IMR-90 (cell line): ENCODE data around the gene CLSTN3. TPM values are rescaled to one million over a fixed set of nuclear protein-coding genes. Genes with fewer than 3 reads are reported as not detected.

Source experiments
- ATAC-seq: fragments of 200-7000 bp; cut with Tn5 transposase; 2 replicates; pipeline ENCODE4 v1.9.1; 2020; ENCODE audit warnings: low read depth, mild to moderate bottlenecking, moderate library complexity
- BruUV-seq: library from RNA; stranded (reverse); fragments of 400-500 nt; replicated peaks from 2 replicates; lab custom pipeline; 2021; lab: Mats Ljungman, UMichigan
- CTCF ChIA-PET: fragments of 300-600 bp; formaldehyde crosslinking; extraction: SDS; loops from one replicate; lab custom pipeline; 2021; ENCODE audit warnings: antibody characterized with exemption; lab: Yijun Ruan, JAX
- POLR2A ChIA-PET: fragments of 300-600 bp; sonication (Branson Sonifier 250); formaldehyde crosslinking; loops from one replicate; lab custom pipeline; 2022; ENCODE audit warnings: antibody characterized with exemption; ENCODE audit not compliant: unreplicated experiment; lab: Charles Lee
- DNase-seq: peaks from one replicate; pipeline ENCODE4 v3.0.0; 2013
- H2AFZ ChIP-seq: replicated peaks from 2 replicates; pipeline ENCODE3; 2013; ENCODE audit warnings: low read length, mild to moderate bottlenecking; ENCODE audit not compliant: poor library complexity
- H2AK5ac ChIP-seq: 2 replicates; pipeline ENCODE4 v1.6.1; 2013; ENCODE audit warnings: low read depth, low read length, inconsistent platforms
- H2AK9ac ChIP-seq: replicated peaks from 2 replicates; pipeline ENCODE3; 2013; ENCODE audit warnings: mild to moderate bottlenecking, low read depth, low read length, moderate library complexity; ENCODE audit not compliant: poor library complexity
- H2BK120ac ChIP-seq: 2 replicates; pipeline ENCODE4 v1.6.1; 2013; ENCODE audit warnings: low read depth, low read length, inconsistent platforms
- H2BK15ac ChIP-seq: 3 replicates; pipeline ENCODE4 v1.6.1; 2013; ENCODE audit warnings: low read depth, low read length, inconsistent platforms
- H2BK20ac ChIP-seq: 2 replicates; pipeline ENCODE4 v1.6.1; 2013; ENCODE audit warnings: low read depth, mild to moderate bottlenecking, inconsistent platforms, low read length, moderate library complexity
- H2BK5ac ChIP-seq: 2 replicates; pipeline ENCODE4 v1.6.1; 2013; ENCODE audit warnings: mild to moderate bottlenecking, low read depth, low read length, inconsistent platforms; ENCODE audit not compliant: poor library complexity, severe bottlenecking
- H3K14ac ChIP-seq: replicated peaks from 2 replicates; pipeline ENCODE4 v1.6.1; 2013; ENCODE audit warnings: low read depth, low read length, inconsistent platforms
- H3K18ac ChIP-seq: 2 replicates; pipeline ENCODE4 v1.6.1; 2013; ENCODE audit warnings: low read depth, low read length, control low read depth
- H3K23ac ChIP-seq: 2 replicates; pipeline ENCODE4 v1.6.1; 2013; ENCODE audit warnings: low read depth, low read length, inconsistent platforms
- H3K27ac ChIP-seq: 2 replicates; pipeline ENCODE4 v1.5.1; 2013; ENCODE audit warnings: mild to moderate bottlenecking, control low read depth, low read length; ENCODE audit not compliant: insufficient read depth
- H3K27me3 ChIP-seq: 2 replicates; pipeline ENCODE4 v1.6.1; 2013; ENCODE audit warnings: low read length; ENCODE audit not compliant: control insufficient read depth, insufficient read depth
- H3K36me3 ChIP-seq: 2 replicates; pipeline ENCODE4 v1.6.1; 2013; ENCODE audit warnings: low read length, mixed read lengths; ENCODE audit not compliant: control insufficient read depth, insufficient read depth
- H3K4ac ChIP-seq: 2 replicates; pipeline ENCODE4 v1.6.1; 2013; ENCODE audit warnings: low read depth, low read length, inconsistent platforms
- H3K4me1 ChIP-seq: 2 replicates; pipeline ENCODE4 v1.6.1; 2013; ENCODE audit warnings: low read length, mixed read lengths; ENCODE audit not compliant: control insufficient read depth, insufficient read depth
- H3K4me2 ChIP-seq: 2 replicates; pipeline ENCODE4 v1.6.1; 2013; ENCODE audit warnings: low read depth, mild to moderate bottlenecking, control low read depth, low read length, moderate library complexity
- H3K4me3 ChIP-seq: 2 replicates; pipeline ENCODE4 v1.5.1; 2013; ENCODE audit warnings: low read depth, mild to moderate bottlenecking, control low read depth, low read length, moderate library complexity; ENCODE audit not compliant: insufficient read depth
- H3K56ac ChIP-seq: 2 replicates; pipeline ENCODE4 v1.6.1; 2013; ENCODE audit warnings: low read length, inconsistent platforms; ENCODE audit not compliant: insufficient read depth; ENCODE audit errors: extremely low read depth
- H3K79me1 ChIP-seq, 2 experiments: 2 replicates each; pipeline ENCODE4 v1.6.1; 2013; ENCODE audit warnings: low read length in 2 of 2, inconsistent platforms in 1 of 2, low read depth in 1 of 2
- H3K9ac ChIP-seq: 2 replicates; pipeline ENCODE4 v1.6.1; 2013; ENCODE audit warnings: low read depth, low read length, control low read depth
- H3K9me1 ChIP-seq: 2 replicates; pipeline ENCODE4 v1.6.1; 2013; ENCODE audit warnings: low read length, inconsistent platforms; ENCODE audit not compliant: insufficient read depth
- H3K9me3 ChIP-seq: 2 replicates; pipeline ENCODE4 v1.6.1; 2013; ENCODE audit warnings: low read length; ENCODE audit not compliant: control insufficient read depth, insufficient read depth
- H4K20me1 ChIP-seq: 2 replicates; pipeline ENCODE4 v1.6.1; 2013; ENCODE audit warnings: low read length, inconsistent platforms; ENCODE audit not compliant: insufficient read depth
- H4K5ac ChIP-seq: 2 replicates; pipeline ENCODE4 v1.6.1; 2013; ENCODE audit warnings: mild to moderate bottlenecking, low read depth, low read length, control low read depth
- H4K8ac ChIP-seq, 2 experiments: 2 replicates each; pipeline ENCODE4 v1.6.1; 2013; ENCODE audit warnings: low read depth in 2 of 2, low read length in 2 of 2, control low read depth in 1 of 2, inconsistent platforms in 1 of 2
- H4K91ac ChIP-seq: 2 replicates; pipeline ENCODE4 v1.6.1; 2013; ENCODE audit warnings: low read depth, low read length, inconsistent platforms; ENCODE audit not compliant: insufficient read depth
- CEBPB ChIP-seq: IDR thresholded peaks from 2 replicates; pipeline ENCODE4 v1.6.1; 2012; ENCODE audit warnings: low read depth, low read length, improper control_type of control experiment
- CHD1 ChIP-seq: IDR thresholded peaks from 2 replicates; pipeline ENCODE4 v1.6.1; 2012; ENCODE audit warnings: low read depth, low read length, improper control_type of control experiment
- NFE2L2 ChIP-seq: fragments of 150-350 bp; IDR thresholded peaks from 2 replicates; pipeline ENCODE4 v1.6.1; 2016; ENCODE audit warnings: low read depth, mild to moderate bottlenecking, low read length
- POLR2A ChIP-seq: IDR thresholded peaks from 2 replicates; pipeline ENCODE4 v1.6.1; 2012; ENCODE audit warnings: mild to moderate bottlenecking, low read depth, low read length
- WGBS, 2 experiments: methylation state at CpG; one replicate each; pipeline versions ENCODE4 v1.1.5 to v1.1.7; 2013; ENCODE audit warnings: missing lambda C conversion rate in 2 of 2; ENCODE audit not compliant: insufficient read length in 1 of 2; ENCODE audit errors: extremely low coverage in 2 of 2; 5-methylcytosine and 5-hydroxymethylcytosine counted together
- dilution Hi-C: fragments of 300-500 bp; cut with HindIII; formaldehyde crosslinking; loops from one replicate; pipeline ENCODE4 v1.14.3; 2018; ENCODE audit warnings: low sequenced_read_pairs; ENCODE audit not compliant: unreplicated experiment
- in situ Hi-C: fragments of 300-500 bp; cut with MboI; formaldehyde crosslinking; loops from 3 replicates; pipeline ENCODE4 v1.14.3; 2019; ENCODE audit warnings: low sequenced_read_pairs, inconsistent platforms, mixed read lengths
- intact Hi-C: fragments of 100-400 bp; cut with micrococcal nuclease; formaldehyde crosslinking; loops from 2 replicates; pipeline ENCODE4 v1.10.0; 2022
- polyA plus RNA-seq, 3 experiments: library from polyadenylated mRNA; depleted of rRNA; stranded (reverse); fragments of >200 nt; gene quantifications; 2 replicates each; pipeline ENCODE4 v1.2.3, GENCODE V29; 2012; ENCODE audit warnings: low replicate concordance in 1 of 3
- total RNA-seq: library from RNA; depleted of rRNA; stranded (reverse); fragments of >200 nt; gene quantifications from 2 replicates; pipeline ENCODE4 v1.2.3, GENCODE V29; 2012

Gene CLSTN3
- total and polyA plus RNA-seq, 2 of the 4 experiments (the other 2 are of a cell fraction), result 4.1 to 16.4 TPM

GRCh38 chr12:7093892-7094291 is 36.3 kb upstream of the CLSTN3 start:
- no peak overlapping the region for H2BK5ac ChIP-seq
- no peak overlapping the region for H3K4me3 ChIP-seq
- H2BK120ac ChIP-seq, result peak overlapping the region; percentile 14; the same call in 1 of the 2 replicates
- H2BK20ac ChIP-seq, result peak overlapping the region; percentile 26; the same call in 1 of the 2 replicates
- peaks cover 13 to 28% of the 10 kb centered on the region in 2 experiments; a peak in 3 of 4 replicates for H3K79me1 ChIP-seq
- no peak overlapping the region for H4K8ac ChIP-seq
- no peaks in the 10 kb centered on the region for H3K9me3 ChIP-seq
- ChIA-PET POLR2A (interaction anchor here (0.5 to 0.7 kb wide), 2 partner anchors 33 to 49 kb away, joined by 3 read pairs; partner anchors contain the start of gene C1S), CTCF (interaction anchor here (0.7 to 1.9 kb wide), 3 partner anchors 13 to 34 kb away, joined by 3 to 5 read pairs (median 5); partner anchors contain the start of gene C1S)
- no peak overlapping the region for H3K9ac ChIP-seq
- H3K27me3 ChIP-seq, result no peaks in the 10 kb centered on the region
- H2AFZ ChIP-seq, result no peak overlapping the region
- H4K5ac ChIP-seq, result no peak overlapping the region; the same call in 1 of the 2 replicates
- BruUV-seq, result no TSS peak
- no peak overlapping the region for H3K23ac ChIP-seq
- ATAC-seq, result no peak
- DNase-seq, result no peak
- no peak overlapping the region for H3K27ac ChIP-seq
- no peaks in the 10 kb centered on the region for H4K20me1 ChIP-seq
- dilution Hi-C loops (no loop called here), in situ Hi-C loops (no loop called here), intact Hi-C loops (no loop called here)
- no CpG with 5 or more reads among the region's 10 CpGs for WGBS, 2 experiments
- no peak overlapping the region for H3K18ac ChIP-seq
- H2BK15ac ChIP-seq, result no peak overlapping the region; the same call in 2 of the 3 replicates
- H2AK5ac ChIP-seq, result peak overlapping the region; percentile 43; the same call in 1 of the 2 replicates
- no peak overlapping the region for H2AK9ac ChIP-seq
- peaks cover 26% of the 10 kb centered on the region for H3K4me1 ChIP-seq
- peaks cover 21% of the 10 kb centered on the region for H3K9me1 ChIP-seq
- no peak overlapping the region for H3K4me2 ChIP-seq
- no peak overlapping the region for H3K56ac ChIP-seq
- peak overlapping the region; percentile 62; the same call in 1 of the 2 replicates for H4K91ac ChIP-seq
- no peak overlapping the region for H3K14ac ChIP-seq
- H3K36me3 ChIP-seq, result peaks cover 19% of the 10 kb centered on the region; the same call in 1 of the 2 replicates
- TF ChIP-seq CHD1 (no peak), NFE2L2 (no peak), POLR2A (no peak), CEBPB (peak; percentile 47; the same call in 1 of the 2 replicates)
- H3K4ac ChIP-seq, result peak overlapping the region; percentile 88; the same call in 1 of the 2 replicates
